ENCODE data around the gene PPP1R13L. TPM values are rescaled to one million over a fixed set of nuclear protein-coding genes. Genes with fewer than 3 reads are reported as not detected.

Gene PPP1R13L
- total RNA-seq, 4 donors from 2014 or later, result 11.9 to 64.2 (median 35.8) TPM

DNA sequence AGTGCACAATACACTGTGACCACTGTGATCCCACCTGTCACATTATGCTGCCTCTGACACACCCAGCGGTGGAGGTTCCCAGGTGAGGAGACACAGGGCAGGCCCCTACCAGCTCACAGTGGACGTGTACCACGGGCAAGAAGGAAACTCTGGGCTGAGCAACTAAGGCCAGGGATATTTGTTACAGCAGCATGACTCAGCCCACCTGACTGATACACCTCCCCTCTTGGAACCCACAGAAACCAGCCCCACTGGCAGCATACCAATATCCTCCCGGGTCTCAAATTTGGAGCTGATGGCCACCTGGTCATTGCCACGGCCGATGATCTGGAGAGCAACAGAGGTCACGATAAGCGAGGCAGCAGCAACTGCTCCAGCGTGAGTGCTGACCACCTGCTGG, 49.5 kb downstream of the PPP1R13L start:
- no peaks in the 10 kb centered on the region for H3K27me3 ChIP-seq
- H3K27ac ChIP-seq, result no peak overlapping the region
- H3K4me1 ChIP-seq, result no peaks in the 10 kb centered on the region
- peaks cover 3 to 6% of the 10 kb centered on the region in 2 donors for H3K36me3 ChIP-seq
- TF ChIP-seq POLR2A (IDR thresholded peaks at IDR 0.05), result no peak
- TF ChIP-seq, protein P1, sequence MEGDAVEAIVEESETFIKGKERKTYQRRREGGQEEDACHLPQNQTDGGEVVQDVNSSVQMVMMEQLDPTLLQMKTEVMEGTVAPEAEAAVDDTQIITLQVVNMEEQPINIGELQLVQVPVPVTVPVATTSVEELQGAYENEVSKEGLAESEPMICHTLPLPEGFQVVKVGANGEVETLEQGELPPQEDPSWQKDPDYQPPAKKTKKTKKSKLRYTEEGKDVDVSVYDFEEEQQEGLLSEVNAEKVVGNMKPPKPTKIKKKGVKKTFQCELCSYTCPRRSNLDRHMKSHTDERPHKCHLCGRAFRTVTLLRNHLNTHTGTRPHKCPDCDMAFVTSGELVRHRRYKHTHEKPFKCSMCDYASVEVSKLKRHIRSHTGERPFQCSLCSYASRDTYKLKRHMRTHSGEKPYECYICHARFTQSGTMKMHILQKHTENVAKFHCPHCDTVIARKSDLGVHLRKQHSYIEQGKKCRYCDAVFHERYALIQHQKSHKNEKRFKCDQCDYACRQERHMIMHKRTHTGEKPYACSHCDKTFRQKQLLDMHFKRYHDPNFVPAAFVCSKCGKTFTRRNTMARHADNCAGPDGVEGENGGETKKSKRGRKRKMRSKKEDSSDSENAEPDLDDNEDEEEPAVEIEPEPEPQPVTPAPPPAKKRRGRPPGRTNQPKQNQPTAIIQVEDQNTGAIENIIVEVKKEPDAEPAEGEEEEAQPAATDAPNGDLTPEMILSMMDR (IDR thresholded peaks at IDR 0.05), result no peak
- no peak overlapping the region for H3K4me3 ChIP-seq (replicated peaks in 1 of 3)
- 96 to 99% methylated on average over 9 of the region's 9 CpGs for WGBS, 2 donors
- H3K9me3 ChIP-seq, result no peaks in the 10 kb centered on the region
- DNase-seq, result no peak
- intact Hi-C loops (cut with DNase I), result no loop called here

- no peak overlapping the region for H3K4me3 ChIP-seq (replicated peaks in 1 of 3)
- WGBS, 2 donors, result 89 to 95% methylated on average over 9 to 11 of the region's 11 CpGs
- intact Hi-C loops (cut with DNase I), result no loop called here
- no peak for DNase-seq
- H3K9me3 ChIP-seq, result no peaks in the 10 kb centered on the region
- H3K36me3 ChIP-seq, result peaks cover 3 to 6% of the 10 kb centered on the region in 2 donors
- H3K27me3 ChIP-seq, result no peaks in the 10 kb centered on the region
- TF ChIP-seq, protein P1 (IDR thresholded peaks at IDR 0.05), result no peak
- TF ChIP-seq POLR2A (IDR thresholded peaks at IDR 0.05), result no peak
- H3K4me1 ChIP-seq, result no peaks in the 10 kb centered on the region
- no peak overlapping the region for H3K27ac ChIP-seq
Observed at GRCh38 chr19:45354241-45354842, 50.5 kb downstream of the PPP1R13L start.

DNA sequence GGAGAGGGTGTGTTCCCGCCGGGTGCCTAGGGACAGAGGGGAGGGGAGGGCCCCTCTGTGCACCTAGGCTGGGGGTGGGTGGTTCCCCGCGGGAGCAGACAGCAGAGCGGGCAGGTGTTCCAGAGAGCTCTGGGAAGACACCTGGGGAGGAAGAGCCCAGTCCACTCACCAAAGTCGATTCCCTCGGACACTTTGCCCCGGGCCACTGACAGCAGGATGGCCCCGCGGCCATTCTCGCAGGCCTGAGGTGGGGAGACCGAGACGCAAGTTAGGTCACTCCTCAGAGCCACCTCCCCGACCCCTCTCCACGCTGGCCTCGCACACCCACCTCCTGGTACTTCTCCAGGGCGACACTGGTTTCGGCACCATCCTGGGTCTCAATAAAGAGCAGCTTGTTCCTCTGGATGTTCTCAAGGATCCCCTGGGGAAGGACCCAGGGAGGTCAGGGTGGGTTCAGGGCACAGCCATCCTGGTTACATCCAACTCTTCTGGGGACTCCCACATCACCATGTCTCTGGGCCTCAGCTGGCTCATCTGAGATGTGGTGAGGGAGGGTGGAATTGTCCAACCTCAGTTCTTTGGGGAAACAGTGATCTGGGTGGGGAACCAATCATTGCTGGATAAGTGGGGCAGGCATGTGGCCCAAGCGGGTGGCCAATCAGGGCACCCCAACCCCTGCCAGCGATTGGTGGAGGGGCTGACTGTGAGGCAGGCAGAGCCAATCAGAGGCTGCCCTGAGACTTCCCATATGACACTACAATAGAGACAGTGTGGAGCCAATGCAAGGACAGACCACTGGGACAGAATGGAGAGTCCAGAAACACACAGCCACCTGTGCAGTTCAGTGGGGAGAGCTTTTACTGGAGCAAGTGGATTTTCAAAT, 51.7 kb downstream of the PPP1R13L start:
- Histone ChIP-seq H3K27me3 (no peaks in the 10 kb centered on the region), H3K36me3 (peaks cover 3 to 6% of the 10 kb centered on the region in 2 donors), H3K9me3 (no peaks in the 10 kb centered on the region), H3K27ac (no peak overlapping the region), H3K4me3 (replicated peaks in 1 of 3) (no peak overlapping the region), H3K4me1 (no peaks in the 10 kb centered on the region)
- WGBS, 2 donors, result 92 to 97% methylated on average over 13 to 18 of the region's 20 CpGs
- intact Hi-C loops (cut with DNase I), result no loop called here
- no peak for TF ChIP-seq POLR2A (IDR thresholded peaks at IDR 0.05)
- TF ChIP-seq, protein P1 (IDR thresholded peaks at IDR 0.05), result no peak
- DNase-seq, result no peak

DNA sequence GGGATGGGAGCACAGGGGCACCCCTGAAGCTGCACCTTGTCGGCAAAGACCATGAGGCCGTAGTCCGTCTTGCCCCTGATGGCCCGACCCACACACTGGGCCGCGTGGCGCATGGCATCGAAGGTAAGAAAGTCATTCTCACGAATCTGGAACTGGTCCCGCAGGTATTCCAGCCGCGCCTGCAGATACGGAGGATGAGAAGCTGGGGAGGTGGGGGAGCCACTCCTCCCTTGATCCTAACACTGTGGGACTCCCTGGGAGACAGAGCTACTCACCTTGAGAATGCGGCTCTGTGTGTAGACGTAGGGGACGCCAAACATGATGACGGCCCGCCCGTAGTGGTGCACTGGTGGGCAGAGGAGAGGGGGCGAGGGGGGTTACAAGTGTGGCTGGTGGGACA, 52.4 kb downstream of the PPP1R13L start:
- no peak overlapping the region for H3K4me3 ChIP-seq (replicated peaks in 1 of 3)
- DNase-seq, result no peak
- TF ChIP-seq, protein P1 (IDR thresholded peaks at IDR 0.05), result no peak
- no peak for TF ChIP-seq POLR2A (IDR thresholded peaks at IDR 0.05)
- no peaks in the 10 kb centered on the region for H3K4me1 ChIP-seq
- H3K9me3 ChIP-seq, result no peaks in the 10 kb centered on the region
- no peaks in the 10 kb centered on the region for H3K27me3 ChIP-seq
- no peak overlapping the region for H3K27ac ChIP-seq
- peaks cover 3 to 6% of the 10 kb centered on the region in 2 donors for H3K36me3 ChIP-seq
- intact Hi-C loops (cut with DNase I), result no loop called here
- 87 to 95% methylated on average over 14 of the region's 20 CpGs for WGBS, 2 donors

GRCh38 chr19:45352062-45352461, 52.8 kb downstream of the PPP1R13L start:
- WGBS, 2 donors, result 95 to 98% methylated on average over 10 to 13 of the region's 15 CpGs
- peaks cover 3 to 6% of the 10 kb centered on the region in 2 donors for H3K36me3 ChIP-seq
- no peaks in the 10 kb centered on the region for H3K4me1 ChIP-seq
- H3K9me3 ChIP-seq, result no peaks in the 10 kb centered on the region
- no peaks in the 10 kb centered on the region for H3K27me3 ChIP-seq
- TF ChIP-seq, protein P1 (IDR thresholded peaks at IDR 0.05), result no peak
- TF ChIP-seq POLR2A (IDR thresholded peaks at IDR 0.05), result no peak
- intact Hi-C loops (cut with DNase I), result no loop called here
- no peak overlapping the region for H3K27ac ChIP-seq
- no peak overlapping the region for H3K4me3 ChIP-seq (replicated peaks in 1 of 3)
- DNase-seq, result no peak
